RWPE2 (cell line): Measurements from ENCODE around the gene LDLRAD4.

Source experiments
- ATAC-seq: fragments of 200-7000 bp; cut with Tn5 transposase; 3 replicates; pipeline ENCODE4 v1.9.1; 2021; ENCODE audit warnings: low read depth
- DNase-seq: peaks from one replicate; pipeline ENCODE4 v3.0.0-alpha.2; 2020; ENCODE audit warnings: low spot score
- H3K27ac ChIP-seq: fragments of 450-650 bp; 2 replicates; pipeline ENCODE4 v1.5.1; 2017; ENCODE audit warnings: mild to moderate bottlenecking; ENCODE audit not compliant: poor library complexity, severe bottlenecking
- H3K27me3 ChIP-seq: fragments of 250-450 bp; sonication (Bioruptor Pico); 2 replicates; pipeline ENCODE4 v1.5.1; 2021; ENCODE audit warnings: mild to moderate bottlenecking, moderate library complexity; ENCODE audit not compliant: insufficient read depth, poor library complexity, severe bottlenecking
- H3K36me3 ChIP-seq: fragments of 250-450 bp; sonication (Bioruptor Pico); 2 replicates; pipeline ENCODE4 v1.5.1; 2020; ENCODE audit warnings: low read depth, mild to moderate bottlenecking, moderate library complexity
- H3K4me1 ChIP-seq: fragments of 250-450 bp; sonication (Bioruptor Pico); 2 replicates; pipeline ENCODE4 v1.5.1; 2021; ENCODE audit warnings: mild to moderate bottlenecking, moderate library complexity; ENCODE audit not compliant: insufficient read depth, poor library complexity, severe bottlenecking
- H3K4me3 ChIP-seq: fragments of 250-450 bp; sonication (Bioruptor Pico); 2 replicates; pipeline ENCODE4 v1.5.1; 2021; ENCODE audit warnings: mild to moderate bottlenecking, moderate library complexity; ENCODE audit not compliant: severe bottlenecking
- H3K9me3 ChIP-seq: fragments of 250-450 bp; sonication (Bioruptor Pico); 2 replicates; pipeline ENCODE4 v1.5.1; 2021; ENCODE audit warnings: mild to moderate bottlenecking, moderate library complexity; ENCODE audit not compliant: severe bottlenecking
- CTCF ChIP-seq: fragments of 450-650 bp; IDR thresholded peaks from one replicate; pipeline ENCODE4 v1.5.1; 2017; ENCODE audit warnings: mild to moderate bottlenecking, moderate library complexity; ENCODE audit not compliant: poor library complexity, severe bottlenecking

Gene LDLRAD4

GRCh38 chr18:13241893-13242175, 23.3 kb downstream of the LDLRAD4 start:
- Histone ChIP-seq H3K4me1 (no peaks in the 10 kb centered on the region), H3K36me3 (no peaks in the 10 kb centered on the region), H3K9me3 (no peaks in the 10 kb centered on the region), H3K4me3 (no peak overlapping the region), H3K27me3 (no peaks in the 10 kb centered on the region), H3K27ac (no peak overlapping the region)
- no peak for TF ChIP-seq CTCF
- no peak for DNase-seq
- no peak for ATAC-seq

GRCh38 chr18:13242797-13243196, 24.2 kb downstream of the LDLRAD4 start:
- H3K4me1 ChIP-seq, result no peaks in the 10 kb centered on the region

GRCh38 chr18:13243363-13243762, 24.8 kb downstream of the LDLRAD4 start:
- ATAC-seq (no peak), DNase-seq (no peak)
- Histone ChIP-seq H3K27ac (no peak overlapping the region), H3K36me3 (no peaks in the 10 kb centered on the region), H3K4me3 (no peak overlapping the region), H3K9me3 (no peaks in the 10 kb centered on the region), H3K4me1 (no peaks in the 10 kb centered on the region), H3K27me3 (no peaks in the 10 kb centered on the region)
- no peak for TF ChIP-seq CTCF

More at GRCh38 chr18:13242797-13243196, 24.2 kb downstream of the LDLRAD4 start:
- Histone ChIP-seq H3K36me3 (no peaks in the 10 kb centered on the region), H3K27ac (no peak overlapping the region), H3K27me3 (no peaks in the 10 kb centered on the region), H3K4me3 (no peak overlapping the region), H3K9me3 (no peaks in the 10 kb centered on the region)
- no peak for DNase-seq
- no peak for TF ChIP-seq CTCF
- no peak for ATAC-seq

- no peak for TF ChIP-seq CTCF
- DNase-seq (no peak), ATAC-seq (no peak)
- no peak overlapping the region for H3K4me3 ChIP-seq
- H3K4me1 ChIP-seq, result no peaks in the 10 kb centered on the region
- H3K27me3 ChIP-seq, result no peaks in the 10 kb centered on the region
- H3K9me3 ChIP-seq, result no peaks in the 10 kb centered on the region
- H3K27ac ChIP-seq, result no peak overlapping the region
- no peaks in the 10 kb centered on the region for H3K36me3 ChIP-seq
Observed at GRCh38 chr18:13244135-13244534, 25.6 kb downstream of the LDLRAD4 start.

- ATAC-seq (no peak), DNase-seq (no peak)
Observed at GRCh38 chr18:13245481-13246000, 27.0 kb downstream of the LDLRAD4 start.

More at GRCh38 chr18:13245481-13246000, 27.0 kb downstream of the LDLRAD4 start:
- Histone ChIP-seq H3K27ac (no peak overlapping the region), H3K36me3 (no peaks in the 10 kb centered on the region), H3K27me3 (no peaks in the 10 kb centered on the region), H3K9me3 (no peaks in the 10 kb centered on the region), H3K4me3 (no peak overlapping the region), H3K4me1 (no peaks in the 10 kb centered on the region)
- no peak for TF ChIP-seq CTCF
